Right lung (tissue), 5 donors: ENCODE results near the gene TTLL9. TPM values are rescaled to one million over a fixed set of nuclear protein-coding genes. Genes with fewer than 3 reads are reported as not detected.
A peak's percentile ranks its signal among the peaks of the same experiment; 100 is the strongest.

ENCODE experiments used
- DNase-seq, 2 donors: peaks; one replicate each; pipeline ENCODE4 v3.0.0-alpha.2; 2013
- polyA plus RNA-seq, 5 donors: library from polyadenylated mRNA; unstranded; fragments of 120-200 nt; gene quantifications; one replicate each; pipeline versions ENCODE4 v1.2.1 to v1.2.3, GENCODE V29; 2013; ENCODE audit warnings: inconsistent platforms in 1 of 5, low replicate concordance in 1 of 5; ENCODE audit not compliant: insufficient read length in 5 of 5, insufficient read depth in 1 of 5

Gene TTLL9
- polyA plus RNA-seq, 5 donors = 1.9 to 5.5 (median 3.5) TPM

GRCh38 chr20:31879143-31879987, 8.9 kb downstream of the TTLL9 start:
- peak; percentile 95 to 96 for DNase-seq

- no peak for DNase-seq
Measured at GRCh38 chr20:31881945-31882344, 11.5 kb downstream of the TTLL9 start.

- no peak for DNase-seq
Measured at GRCh38 chr20:31883829-31884228, 13.4 kb downstream of the TTLL9 start.

GRCh38 chr20:31890646-31891045, 20.2 kb downstream of the TTLL9 start:
- no peak for DNase-seq

DNA sequence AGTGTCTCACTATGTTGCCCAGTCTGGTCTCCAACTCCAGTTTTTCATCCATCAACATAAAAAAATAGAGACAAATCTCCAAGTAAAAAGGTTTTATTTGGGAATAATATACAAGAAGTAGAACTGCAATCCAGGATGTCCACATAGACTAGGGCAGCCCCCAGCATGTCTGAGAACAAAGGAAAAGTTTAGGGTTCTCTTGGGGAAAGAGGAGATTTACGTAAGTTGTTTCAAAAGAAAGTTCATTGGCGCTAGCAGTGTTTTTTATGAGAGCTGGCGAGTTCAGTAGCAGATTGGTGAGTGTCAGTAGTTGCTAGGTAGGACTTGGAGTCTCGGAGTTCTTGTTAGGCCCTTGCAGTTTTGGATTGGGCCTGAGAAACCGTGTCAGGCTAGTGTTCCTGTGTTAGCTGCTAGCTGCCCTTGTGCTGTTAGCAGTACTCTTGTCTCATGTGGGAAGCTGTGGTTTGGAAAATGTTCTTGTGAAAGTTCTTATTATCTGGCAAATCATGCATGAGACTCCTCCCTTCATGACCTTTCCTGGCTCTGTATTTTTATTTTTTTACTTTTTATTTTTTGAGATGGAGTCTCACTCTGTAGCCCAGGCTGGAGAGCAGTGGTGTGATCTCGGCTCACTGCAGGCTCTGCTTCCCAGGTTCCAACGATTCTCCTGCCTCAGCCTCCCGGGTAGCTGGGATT, 24.7 kb downstream of the TTLL9 start:
- DNase-seq = no peak

GRCh38 chr20:31896049-31896448, 25.6 kb downstream of the TTLL9 start:
- DNase-seq = no peak

DNA sequence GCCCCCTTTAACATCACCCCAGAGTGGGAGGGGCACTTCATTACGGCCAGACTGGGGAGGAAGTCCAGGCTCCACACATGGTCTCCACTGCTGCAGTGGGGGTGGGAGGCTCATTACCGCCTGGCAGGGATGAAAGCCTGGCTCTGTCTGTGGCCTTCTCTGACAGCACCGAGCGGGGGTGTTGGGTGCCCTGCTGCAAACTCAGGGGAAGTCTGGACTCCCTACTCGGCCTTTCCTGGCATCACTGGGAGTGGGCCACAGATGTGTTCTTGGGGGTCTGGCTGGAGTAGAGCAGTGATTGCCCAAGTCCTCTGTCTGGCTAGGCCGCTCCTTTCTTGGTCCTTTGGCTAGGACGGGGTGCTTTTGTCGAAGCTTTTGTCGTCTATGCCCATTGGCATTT, 27.1 kb downstream of the TTLL9 start:
- no peak for DNase-seq

- DNase-seq = no peak
Measured at GRCh38 chr20:31901615-31902014, 31.2 kb downstream of the TTLL9 start.

- no peak for DNase-seq
Measured at GRCh38 chr20:31903627-31904386, 33.4 kb downstream of the TTLL9 start.

DNA sequence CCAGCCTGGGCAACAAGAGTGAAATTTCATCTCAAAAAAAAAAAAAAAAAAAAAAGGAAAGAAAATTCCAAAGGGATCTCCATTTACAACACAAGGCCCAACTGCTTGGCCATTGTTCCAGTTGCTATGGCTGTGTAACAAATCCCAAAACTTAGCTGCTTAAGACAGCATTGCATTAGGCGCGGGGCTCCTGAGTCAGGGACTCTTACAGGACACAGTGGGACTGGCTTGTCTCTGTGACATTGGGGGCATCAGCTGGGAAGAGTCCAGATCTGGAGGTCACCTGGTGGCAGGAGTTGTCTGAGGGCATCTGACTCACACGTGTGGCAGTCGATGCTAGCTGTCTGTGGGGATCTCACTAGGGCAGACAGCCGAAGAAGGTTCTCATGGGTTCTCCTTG, 35.6 kb downstream of the TTLL9 start:
- DNase-seq = no peak

DNA sequence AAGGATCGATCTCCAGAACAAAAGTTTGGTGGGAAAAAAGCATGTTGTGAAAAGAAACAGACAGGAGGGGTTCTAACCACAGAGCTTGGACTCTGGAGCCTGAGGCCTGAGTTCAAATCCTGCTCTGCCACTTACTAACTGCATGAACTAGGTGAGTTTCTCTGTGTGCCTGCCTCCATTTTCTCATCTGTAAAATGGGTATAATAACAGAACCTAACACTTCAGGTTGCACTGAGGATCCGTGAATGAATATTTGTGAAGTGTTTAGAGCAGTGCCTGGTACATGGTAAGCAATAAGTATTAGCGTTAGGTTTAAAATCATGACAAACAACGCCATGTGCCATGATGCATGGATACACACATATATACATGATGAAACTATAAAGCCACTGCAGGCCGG, 36.6 kb downstream of the TTLL9 start:
- no peak for DNase-seq

DNA sequence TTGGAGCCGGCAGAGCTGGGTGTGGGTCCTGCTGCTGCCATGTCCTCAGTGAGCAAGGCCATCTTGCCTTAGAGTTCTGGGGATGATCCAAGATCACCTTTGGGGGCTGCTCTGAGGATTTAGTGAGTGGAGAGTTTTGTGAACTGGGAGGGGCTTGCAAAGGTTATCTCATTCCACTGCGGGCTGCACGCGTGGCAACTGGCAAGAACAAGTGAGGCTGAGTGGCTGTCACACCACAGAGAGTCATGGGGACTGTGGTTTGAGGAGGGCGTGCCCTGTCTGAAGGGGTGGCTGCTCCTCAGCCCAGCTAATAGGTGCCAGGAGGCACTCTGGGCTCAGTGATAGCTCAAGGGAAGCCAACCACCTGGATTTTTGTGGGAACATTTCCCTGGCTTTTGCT, 37.6 kb downstream of the TTLL9 start:
- no peak for DNase-seq

GRCh38 chr20:31908424-31908823, 38.0 kb downstream of the TTLL9 start:
- DNase-seq = no peak

DNA sequence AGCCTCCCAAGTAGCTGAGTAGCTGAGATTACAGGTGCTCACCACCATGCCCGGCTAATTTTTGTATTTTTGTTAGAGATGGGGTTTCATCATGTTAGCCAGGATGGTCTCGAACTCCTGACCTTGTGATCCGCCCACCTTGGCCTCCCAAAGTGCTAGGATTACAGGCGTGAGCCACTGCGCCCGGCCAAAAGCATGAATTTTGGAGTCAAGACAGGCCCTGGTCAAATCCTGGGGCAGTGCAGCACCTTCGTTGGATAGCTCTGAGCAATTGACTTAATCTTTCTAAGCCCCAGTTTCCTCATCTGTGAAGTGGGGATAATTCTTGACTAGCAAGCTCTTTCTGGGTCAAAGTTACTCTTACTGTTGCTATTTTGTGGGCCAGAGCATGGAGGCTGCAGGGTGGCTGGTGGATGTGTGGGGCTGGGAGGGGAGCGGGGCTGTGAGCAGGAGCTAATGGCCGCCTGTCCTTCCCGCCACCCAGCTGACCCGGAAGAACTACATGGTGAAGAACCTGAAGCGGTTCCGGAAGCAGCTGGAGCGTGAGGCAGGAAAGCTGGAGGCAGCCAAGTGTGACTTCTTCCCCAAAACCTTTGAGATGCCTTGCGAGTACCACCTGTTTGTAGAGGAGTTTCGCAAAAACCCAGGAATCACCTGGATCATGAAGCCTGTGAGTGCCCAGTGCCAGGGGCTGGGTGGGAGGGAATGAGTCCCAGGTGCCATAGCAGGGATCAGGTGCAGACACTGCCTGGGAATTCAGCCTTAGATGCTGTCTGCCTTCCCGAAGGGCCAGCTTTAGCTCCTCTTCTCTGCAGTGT, 39.0 kb downstream of the TTLL9 start:
- no peak for DNase-seq

DNA sequence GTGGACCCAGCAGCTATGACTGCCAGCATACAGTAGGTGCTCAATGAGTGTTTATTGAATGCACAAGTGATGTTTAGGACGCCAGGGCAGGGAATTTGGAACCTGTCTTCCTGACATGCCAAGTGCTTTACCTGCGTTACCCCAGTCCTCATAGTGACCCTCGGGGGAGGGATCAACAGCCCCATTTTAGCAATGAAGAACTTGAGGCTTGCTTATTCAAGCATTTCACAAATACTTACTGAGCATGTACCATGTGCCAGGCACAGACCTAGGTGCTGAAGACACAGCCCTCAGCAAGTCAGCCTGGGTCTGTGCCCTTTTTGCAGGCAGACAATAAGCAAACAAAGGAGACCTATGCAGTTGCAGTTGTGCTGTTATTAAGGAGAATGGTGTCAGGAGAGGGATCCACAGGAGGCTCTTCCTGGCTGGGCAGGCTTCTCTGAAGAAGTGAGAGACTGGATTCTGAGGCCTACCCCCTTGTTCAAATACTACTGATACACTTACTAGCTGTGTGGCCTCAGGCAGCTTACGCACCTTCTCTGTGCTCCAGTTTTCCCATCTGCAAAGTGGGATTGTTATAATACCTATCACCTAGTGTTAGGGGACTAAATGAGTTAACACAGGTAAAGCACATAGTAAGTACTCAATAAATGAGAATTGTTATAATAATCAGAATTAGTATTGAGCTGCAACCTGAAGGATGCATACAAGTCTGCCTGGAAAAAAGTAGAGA, 39.8 kb downstream of the TTLL9 start:
- no peak for DNase-seq

DNA sequence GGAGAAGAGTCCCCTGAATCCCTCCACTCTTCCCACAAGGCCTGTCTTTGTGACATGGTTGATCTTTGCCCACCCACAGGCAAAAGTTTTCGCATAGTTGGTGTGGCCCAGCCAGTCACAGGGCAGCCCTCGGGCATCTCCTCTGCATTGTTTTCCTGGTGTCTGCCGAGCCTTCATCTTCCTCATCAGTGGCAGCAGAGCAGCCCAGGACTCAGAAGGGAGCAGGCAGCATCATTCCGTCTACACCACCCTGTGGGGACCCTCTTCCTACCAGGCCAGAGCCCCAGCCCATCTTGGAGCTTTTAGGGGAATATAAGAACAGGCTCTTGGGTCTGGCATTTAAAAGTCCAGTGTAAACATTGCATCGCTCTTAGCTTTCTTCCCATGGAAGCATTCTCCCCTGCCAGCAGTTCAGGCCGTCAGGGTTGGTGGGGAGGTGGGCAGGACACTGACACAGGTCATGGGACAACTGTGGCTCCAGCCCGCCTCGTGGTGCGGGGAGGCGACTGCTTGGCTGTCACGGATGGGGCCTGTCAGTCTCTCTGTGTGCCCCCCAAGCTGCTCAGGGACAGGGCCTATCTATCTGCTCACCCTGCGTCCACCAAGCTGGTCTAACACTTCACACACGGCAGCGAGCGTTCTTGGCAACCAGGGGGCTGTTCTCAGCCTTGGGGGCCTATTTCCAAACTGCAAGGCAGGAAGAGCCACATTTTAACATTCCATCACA, 43.2 kb downstream of the TTLL9 start:
- DNase-seq = no peak

GRCh38 chr20:31914170-31914569, 43.7 kb downstream of the TTLL9 start:
- DNase-seq = no peak

DNA sequence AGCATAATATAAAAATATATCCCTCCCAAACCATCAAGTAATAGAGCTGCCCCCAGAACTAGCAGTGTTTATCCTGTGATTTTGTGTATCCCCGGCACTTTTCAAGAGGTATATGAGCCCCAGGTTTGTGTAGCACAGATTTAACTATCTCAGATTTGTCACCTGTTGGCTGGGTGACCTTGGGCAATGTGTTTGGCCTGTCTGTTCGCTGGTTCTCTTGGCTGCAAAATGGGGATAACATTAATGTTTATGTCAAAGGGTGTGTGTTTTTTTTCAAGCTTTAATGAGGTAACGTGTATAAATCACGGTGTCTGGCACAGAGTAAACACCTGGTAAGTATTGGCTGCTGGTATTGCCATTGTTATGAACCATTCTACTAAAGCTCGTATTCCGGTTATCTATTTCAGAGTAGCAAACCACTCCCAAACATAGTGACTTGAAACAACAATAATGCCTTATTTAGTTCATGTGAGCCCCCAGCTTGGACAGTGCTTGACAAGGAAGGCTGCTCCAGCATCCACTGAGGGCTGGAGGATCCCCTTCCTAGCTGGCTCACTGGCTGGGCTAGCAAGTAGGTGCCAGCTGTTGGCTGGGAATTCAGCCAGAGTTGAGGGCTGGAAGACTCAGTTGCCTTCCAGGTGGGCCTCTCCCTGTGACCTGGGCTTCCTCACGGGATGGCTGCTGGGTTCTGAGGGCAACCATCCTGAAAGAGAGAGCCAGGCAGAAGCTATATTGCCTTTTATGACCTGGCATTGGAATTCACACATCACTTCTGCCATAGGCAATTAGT, 45.3 kb downstream of the TTLL9 start:
- no peak for DNase-seq

GRCh38 chr20:31916708-31917107, 46.3 kb downstream of the TTLL9 start:
- DNase-seq = no peak
